Panc1 (cell line): ENCODE data around the gene KYNU.

Source experiments
- POLR2AphosphoS5 ChIP-seq: IDR thresholded peaks from 2 replicates; pipeline ENCODE4 v1.6.1; 2012; ENCODE audit warnings: mild to moderate bottlenecking, low read depth, low read length, moderate library complexity
- SIN3A ChIP-seq: IDR thresholded peaks from 2 replicates; pipeline ENCODE4 v1.6.1; 2012; ENCODE audit warnings: low read depth, mild to moderate bottlenecking, low read length, moderate library complexity, borderline replicate concordance; ENCODE audit not compliant: insufficient read depth
- TCF7L2 ChIP-seq: IDR thresholded peaks from 2 replicates; pipeline ENCODE4 v1.6.1; 2011; ENCODE audit warnings: mild to moderate bottlenecking, low read depth, low read length, inconsistent platforms
- TF ChIP-seq, protein P1 (sequence below): fragments of 450-650 bp; IDR thresholded peaks from 2 replicates; pipeline ENCODE4 v1.5.1; 2017; ENCODE audit warnings: mild to moderate bottlenecking
- TF ChIP-seq, protein P2 (sequence below), 2 experiments: IDR thresholded peaks; 2 replicates each; pipeline ENCODE4 v1.6.1; 2011 to 2012; ENCODE audit warnings: low read depth in 2 of 2, control low read depth in 1 of 2, low read length in 1 of 2, mild to moderate bottlenecking in 1 of 2, moderate library complexity in 1 of 2; ENCODE audit not compliant: insufficient read depth in 1 of 2

DNA sequence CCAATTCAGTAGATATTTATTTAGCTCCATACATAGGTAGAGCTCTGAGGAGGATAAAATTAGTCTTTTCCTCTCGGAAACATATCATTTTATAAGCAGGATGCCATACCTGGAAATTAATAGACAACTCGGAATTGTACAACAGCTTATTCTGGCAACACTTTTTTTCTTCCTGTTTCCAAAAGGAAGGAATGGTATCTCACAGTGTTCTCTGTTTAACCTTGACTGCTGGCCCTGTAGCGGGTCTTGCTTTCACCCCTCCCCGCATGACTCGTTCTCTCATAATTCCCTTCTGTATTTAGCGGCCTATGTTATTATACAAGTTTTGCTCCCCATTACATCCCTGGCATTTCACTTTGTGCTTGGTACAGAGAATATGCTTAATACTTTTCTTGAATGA lies 2.5 kb upstream of the KYNU start:
- TF ChIP-seq, protein P1, sequence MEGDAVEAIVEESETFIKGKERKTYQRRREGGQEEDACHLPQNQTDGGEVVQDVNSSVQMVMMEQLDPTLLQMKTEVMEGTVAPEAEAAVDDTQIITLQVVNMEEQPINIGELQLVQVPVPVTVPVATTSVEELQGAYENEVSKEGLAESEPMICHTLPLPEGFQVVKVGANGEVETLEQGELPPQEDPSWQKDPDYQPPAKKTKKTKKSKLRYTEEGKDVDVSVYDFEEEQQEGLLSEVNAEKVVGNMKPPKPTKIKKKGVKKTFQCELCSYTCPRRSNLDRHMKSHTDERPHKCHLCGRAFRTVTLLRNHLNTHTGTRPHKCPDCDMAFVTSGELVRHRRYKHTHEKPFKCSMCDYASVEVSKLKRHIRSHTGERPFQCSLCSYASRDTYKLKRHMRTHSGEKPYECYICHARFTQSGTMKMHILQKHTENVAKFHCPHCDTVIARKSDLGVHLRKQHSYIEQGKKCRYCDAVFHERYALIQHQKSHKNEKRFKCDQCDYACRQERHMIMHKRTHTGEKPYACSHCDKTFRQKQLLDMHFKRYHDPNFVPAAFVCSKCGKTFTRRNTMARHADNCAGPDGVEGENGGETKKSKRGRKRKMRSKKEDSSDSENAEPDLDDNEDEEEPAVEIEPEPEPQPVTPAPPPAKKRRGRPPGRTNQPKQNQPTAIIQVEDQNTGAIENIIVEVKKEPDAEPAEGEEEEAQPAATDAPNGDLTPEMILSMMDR = no peak
- TF ChIP-seq, protein P2, sequence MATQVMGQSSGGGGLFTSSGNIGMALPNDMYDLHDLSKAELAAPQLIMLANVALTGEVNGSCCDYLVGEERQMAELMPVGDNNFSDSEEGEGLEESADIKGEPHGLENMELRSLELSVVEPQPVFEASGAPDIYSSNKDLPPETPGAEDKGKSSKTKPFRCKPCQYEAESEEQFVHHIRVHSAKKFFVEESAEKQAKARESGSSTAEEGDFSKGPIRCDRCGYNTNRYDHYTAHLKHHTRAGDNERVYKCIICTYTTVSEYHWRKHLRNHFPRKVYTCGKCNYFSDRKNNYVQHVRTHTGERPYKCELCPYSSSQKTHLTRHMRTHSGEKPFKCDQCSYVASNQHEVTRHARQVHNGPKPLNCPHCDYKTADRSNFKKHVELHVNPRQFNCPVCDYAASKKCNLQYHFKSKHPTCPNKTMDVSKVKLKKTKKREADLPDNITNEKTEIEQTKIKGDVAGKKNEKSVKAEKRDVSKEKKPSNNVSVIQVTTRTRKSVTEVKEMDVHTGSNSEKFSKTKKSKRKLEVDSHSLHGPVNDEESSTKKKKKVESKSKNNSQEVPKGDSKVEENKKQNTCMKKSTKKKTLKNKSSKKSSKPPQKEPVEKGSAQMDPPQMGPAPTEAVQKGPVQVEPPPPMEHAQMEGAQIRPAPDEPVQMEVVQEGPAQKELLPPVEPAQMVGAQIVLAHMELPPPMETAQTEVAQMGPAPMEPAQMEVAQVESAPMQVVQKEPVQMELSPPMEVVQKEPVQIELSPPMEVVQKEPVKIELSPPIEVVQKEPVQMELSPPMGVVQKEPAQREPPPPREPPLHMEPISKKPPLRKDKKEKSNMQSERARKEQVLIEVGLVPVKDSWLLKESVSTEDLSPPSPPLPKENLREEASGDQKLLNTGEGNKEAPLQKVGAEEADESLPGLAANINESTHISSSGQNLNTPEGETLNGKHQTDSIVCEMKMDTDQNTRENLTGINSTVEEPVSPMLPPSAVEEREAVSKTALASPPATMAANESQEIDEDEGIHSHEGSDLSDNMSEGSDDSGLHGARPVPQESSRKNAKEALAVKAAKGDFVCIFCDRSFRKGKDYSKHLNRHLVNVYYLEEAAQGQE (IDR thresholded peaks at IDR 0.05; ENCODE audit: insufficient read depth in 1 of 2, low read depth in 2 of 2, low read length in 1 of 2) = no peak
- no peak for TF ChIP-seq POLR2AphosphoS5
- no peak for TF ChIP-seq TCF7L2
- TF ChIP-seq SIN3A = no peak
